H1 (cell line): ENCODE data around the gene CD300C. TPM values are rescaled to one million over a fixed set of nuclear protein-coding genes. Genes with fewer than 3 reads are reported as not detected.

Experiments
- CTCF ChIA-PET: fragments of 300-600 bp; sonication (Branson Sonifier 250); formaldehyde crosslinking; loops from one replicate; lab custom pipeline; 2021; ENCODE audit not compliant: partially characterized antibody; lab: Charles Lee
- POLR2A ChIA-PET: fragments of 300-600 bp; sonication (Branson Sonifier 250); formaldehyde crosslinking; loops from one replicate; lab custom pipeline; 2021; ENCODE audit warnings: inconsistent platforms; ENCODE audit not compliant: partially characterized antibody; lab: Charles Lee
- DNase-seq, 2 experiments: peaks; one replicate each; pipeline versions ENCODE4 v3.0.0 to v3.0.0-alpha.2; 2010 to 2022; ENCODE audit warnings: low spot score in 2 of 2, low read depth in 1 of 2, mixed read lengths in 1 of 2
- FAIRE-seq: peaks from 2 replicates; lab custom pipeline; 2011; peaks lifted over from hg19 to GRCh38; lab: Jason Lieb, UNC
- H2AFZ ChIP-seq: 2 replicates; pipeline ENCODE4 v1.8.1; 2012; ENCODE audit warnings: low read length, inconsistent platforms
- H2AK5ac ChIP-seq: 2 replicates; pipeline ENCODE4 v1.6.1; 2013; ENCODE audit warnings: low read depth, low read length
- H2BK120ac ChIP-seq: replicated peaks from 2 replicates; pipeline ENCODE3; 2013; ENCODE audit warnings: low read depth, low read length, inconsistent platforms
- H2BK12ac ChIP-seq: 2 replicates; pipeline ENCODE4 v1.6.1; 2013; ENCODE audit warnings: low read depth, low read length
- H2BK15ac ChIP-seq: 2 replicates; pipeline ENCODE4 v1.6.1; 2013; ENCODE audit warnings: low read length
- H2BK20ac ChIP-seq: 2 replicates; pipeline ENCODE4 v1.6.1; 2013; ENCODE audit warnings: low read length
- H2BK5ac ChIP-seq: 2 replicates; pipeline ENCODE4 v1.6.1; 2013; ENCODE audit warnings: low read depth, low read length
- H3K14ac ChIP-seq: 2 replicates; pipeline ENCODE4 v1.6.1; 2013; ENCODE audit warnings: inconsistent platforms; ENCODE audit not compliant: insufficient read length
- H3K18ac ChIP-seq: 2 replicates; pipeline ENCODE4 v1.6.1; 2013; ENCODE audit warnings: low read length; ENCODE audit errors: extremely low read depth
- H3K23ac ChIP-seq: 2 replicates; pipeline ENCODE4 v1.6.1; 2013; ENCODE audit warnings: inconsistent platforms; ENCODE audit not compliant: insufficient read length
- H3K23me2 ChIP-seq: 2 replicates; pipeline ENCODE4 v1.6.1; 2013; ENCODE audit warnings: low read depth, low read length
- H3K27ac ChIP-seq: 2 replicates; pipeline ENCODE4 v1.6.1; 2011; ENCODE audit warnings: low read depth, low read length, inconsistent platforms
- H3K27me3 ChIP-seq, 4 experiments: replicated peaks in 1 of 4; 1 replicate in 1 of 4; 2 replicates in 3 of 4; pipeline versions ENCODE4 v1.6.1 to v1.8.1; 2011 to 2013; ENCODE audit warnings: low read length in 3 of 4, mild to moderate bottlenecking in 3 of 4, inconsistent platforms in 2 of 4, mixed read lengths in 2 of 4, moderate library complexity in 1 of 4; ENCODE audit not compliant: control insufficient read depth in 3 of 4, insufficient read depth in 3 of 4; ENCODE audit errors: extremely low read depth in 1 of 4
- H3K36me3 ChIP-seq, 4 experiments: 2 replicates each; pipeline versions ENCODE4 v1.6.1 to v1.8.1; 2011 to 2013; ENCODE audit warnings: mild to moderate bottlenecking in 4 of 4, low read length in 3 of 4, moderate library complexity in 2 of 4, control low read depth in 1 of 4, inconsistent platforms in 1 of 4; ENCODE audit not compliant: insufficient read depth in 4 of 4, control insufficient read depth in 2 of 4
- H3K4ac ChIP-seq: replicated peaks from 2 replicates; pipeline ENCODE3; 2013; ENCODE audit warnings: low read length, low read depth, mixed read lengths, inconsistent platforms; ENCODE audit not compliant: insufficient read length
- H3K4me1 ChIP-seq, 4 experiments: replicated peaks in 1 of 4; 1 replicate in 1 of 4; 2 replicates in 3 of 4; pipeline versions ENCODE4 v1.6.1 to v1.8.1; 2011 to 2013; ENCODE audit warnings: low read length in 3 of 4, inconsistent platforms in 2 of 4, mixed read lengths in 1 of 4; ENCODE audit not compliant: insufficient read depth in 4 of 4, control insufficient read depth in 3 of 4
- H3K4me2 ChIP-seq, 2 experiments: 2 replicates each; pipeline versions ENCODE4 v1.6.1 to v1.8.1; 2011 to 2013; ENCODE audit warnings: low read depth in 2 of 2, low read length in 2 of 2, control low read depth in 1 of 2, inconsistent platforms in 1 of 2, mild to moderate bottlenecking in 1 of 2; ENCODE audit not compliant: insufficient read depth in 1 of 2
- H3K4me3 ChIP-seq, 4 experiments: fragments of 200-600, 300-600 bp in 1 of 4; sonication (generic), shearing (Covaris generic), sonication (Bioruptor Twin) in 1 of 4; 2 replicates each; pipeline versions ENCODE4 v1.5.1 to v1.8.1; 2011 to 2016; ENCODE audit warnings: low read length in 4 of 4, low read depth in 3 of 4, control low read depth in 2 of 4, inconsistent platforms in 2 of 4, mild to moderate bottlenecking in 2 of 4, mixed read lengths in 1 of 4, moderate library complexity in 1 of 4; ENCODE audit not compliant: insufficient read depth in 2 of 4; ENCODE audit errors: extremely low read depth in 1 of 4
- H3K56ac ChIP-seq: replicated peaks from 2 replicates; pipeline ENCODE3; 2013; ENCODE audit warnings: low read depth, mild to moderate bottlenecking, mixed read lengths, low read length, inconsistent platforms; ENCODE audit not compliant: insufficient read length
- H3K79me1 ChIP-seq: 2 replicates; pipeline ENCODE4 v1.6.1; 2013; ENCODE audit warnings: low read depth, low read length, control low read depth
- H3K79me2 ChIP-seq, 2 experiments: 2 replicates each; pipeline versions ENCODE4 v1.6.1 to v1.8.1; 2012 to 2013; ENCODE audit warnings: low read length in 2 of 2, mild to moderate bottlenecking in 2 of 2, inconsistent platforms in 1 of 2; ENCODE audit not compliant: insufficient read depth in 2 of 2, control insufficient read depth in 1 of 2
- H3K9ac ChIP-seq, 4 experiments: replicated peaks in 1 of 4; 1 replicate in 1 of 4; 2 replicates in 3 of 4; pipeline versions ENCODE4 v1.6.1 to v1.8.1; 2011 to 2013; ENCODE audit warnings: low read depth in 3 of 4, low read length in 3 of 4, control low read depth in 2 of 4, mild to moderate bottlenecking in 2 of 4, moderate library complexity in 2 of 4, inconsistent platforms in 1 of 4; ENCODE audit errors: extremely low read depth in 1 of 4
- H3K9me3 ChIP-seq, 2 experiments: 2 replicates each; pipeline versions ENCODE4 v1.6.1 to v1.8.1; 2012 to 2013; ENCODE audit warnings: mild to moderate bottlenecking in 2 of 2, moderate library complexity in 2 of 2, control low read depth in 1 of 2, inconsistent platforms in 1 of 2, low read depth in 1 of 2, low read length in 1 of 2, mixed read lengths in 1 of 2; ENCODE audit not compliant: insufficient read depth in 2 of 2
- H4K20me1 ChIP-seq, 2 experiments: replicated peaks in 1 of 2; 2 replicates each; pipeline versions ENCODE3 to v1.8.1; 2011 to 2013; ENCODE audit warnings: inconsistent platforms in 2 of 2, low read length in 2 of 2, mild to moderate bottlenecking in 1 of 2; ENCODE audit not compliant: insufficient read depth in 2 of 2, control insufficient read depth in 1 of 2
- H4K5ac ChIP-seq: 2 replicates; pipeline ENCODE4 v1.6.1; 2013; ENCODE audit warnings: low read length, low read depth, mixed read lengths, inconsistent platforms; ENCODE audit not compliant: insufficient read length
- H4K8ac ChIP-seq: 2 replicates; pipeline ENCODE4 v1.8.0; 2013; ENCODE audit warnings: mild to moderate bottlenecking, moderate library complexity, low read length, inconsistent platforms; ENCODE audit not compliant: insufficient read depth; ENCODE audit errors: extremely low read depth
- H4K91ac ChIP-seq: replicated peaks from 2 replicates; pipeline ENCODE3; 2013; ENCODE audit warnings: low read length, mixed read lengths, inconsistent platforms; ENCODE audit not compliant: insufficient read length
- MAFK ChIP-seq: IDR thresholded peaks from 2 replicates; pipeline ENCODE4 v1.6.1; 2012; ENCODE audit warnings: low read depth, mild to moderate bottlenecking, improper control_type of control experiment, low read length
- WGBS, 2 experiments: shearing (Covaris generic) in 1 of 2; methylation state at CpG; one replicate each; pipeline versions ENCODE4 v1.1.6 to v1.1.7; 2013 to 2015; ENCODE audit warnings: low lambda C conversion rate in 2 of 2, mixed read lengths in 2 of 2, inconsistent platforms in 1 of 2, low coverage in 1 of 2, missing lambda C conversion rate in 1 of 2; ENCODE audit not compliant: insufficient replicate concordance in 2 of 2, insufficient coverage in 1 of 2, insufficient read length in 1 of 2; ENCODE audit errors: extremely low coverage in 1 of 2, missing lambda C conversion rate in 1 of 2; 5-methylcytosine and 5-hydroxymethylcytosine counted together
- polyA plus RNA-seq, 7 experiments: library from polyadenylated mRNA; depleted of rRNA in 3 of 7; stranded (reverse) in 5 of 7; unstranded in 2 of 7; fragments of >200 nt in 5 of 7; fragments of 200-250 nt in 2 of 7; gene quantifications; 1 replicate in 5 of 7; 2 replicates in 1 of 7; 4 replicates in 1 of 7; pipeline versions ENCODE4 v1.2.1 to v1.2.3, GENCODE V29; 2011 to 2013; ENCODE audit warnings: missing spikeins in 2 of 7, mixed read lengths in 2 of 7
- total RNA-seq: library from RNA; stranded (reverse); fragmentation: NEBNext Ultra II Directional; extraction: Animal tissue kit (Norgen Biotek cat#: 25700); gene quantifications from 2 replicates; pipeline ENCODE4 v1.2.1, GENCODE V29; 2021

The CD300C gene
- total and polyA plus RNA-seq, 2 of the 8 experiments (the other 6 are each of a cell fraction or from before 2014, with no cell fraction given): not detected

- H4K8ac ChIP-seq: no peak overlapping the region
- no peak overlapping the region for H3K23ac ChIP-seq
- ChIA-PET CTCF (interaction anchor here (1.0 to 4.0 kb wide), 3 partner anchors 11 to 176 kb away, joined by 3 to 21 read pairs (median 4); partner anchors contain the start of gene CD300H), POLR2A (no interaction called here)
- no peaks in the 10 kb centered on the region for H3K79me2 ChIP-seq
- H2BK20ac ChIP-seq: no peak overlapping the region
- no peak overlapping the region for H2AFZ ChIP-seq
- H3K27me3 ChIP-seq: peaks cover 0 to 2% (median 0%) of the 10 kb centered on the region in 4 experiments; a peak in 1 of 7 replicates
- no peaks in the 10 kb centered on the region for H3K4me1 ChIP-seq
- WGBS, 2 experiments: 84% methylated on average over 7 of the region's 7 CpGs; no CpG with 5 or more reads in 1 of the 2 experiments
- H3K79me1 ChIP-seq: no peaks in the 10 kb centered on the region
- H3K4ac ChIP-seq: no peak overlapping the region
- no peaks in the 10 kb centered on the region for H3K36me3 ChIP-seq
- H3K9ac ChIP-seq: no peak overlapping the region
- no peak overlapping the region for H4K91ac ChIP-seq
- H3K18ac ChIP-seq: no peak overlapping the region
- H4K5ac ChIP-seq: no peak overlapping the region
- no peak overlapping the region for H3K14ac ChIP-seq
- no peak overlapping the region for H2BK5ac ChIP-seq
- peaks cover 0 to 2% of the 10 kb centered on the region in 2 experiments for H4K20me1 ChIP-seq
- H2BK12ac ChIP-seq: no peak overlapping the region
- no peak overlapping the region for H2BK15ac ChIP-seq
- H3K27ac ChIP-seq: no peak overlapping the region
- H3K4me3 ChIP-seq: no peak overlapping the region
- FAIRE-seq: no peak
- H3K9me3 ChIP-seq: peaks cover 15 to 18% of the 10 kb centered on the region in 2 experiments
- no peak for DNase-seq
- no peak overlapping the region for H3K4me2 ChIP-seq
- H3K23me2 ChIP-seq: no peaks in the 10 kb centered on the region
- H3K56ac ChIP-seq: no peak overlapping the region
- H2BK120ac ChIP-seq: no peak overlapping the region
- no peak overlapping the region for H2AK5ac ChIP-seq
- TF ChIP-seq MAFK: 0 out of 2 replicates have a peak, but pooled peaks have one; percentile 23
These were observed 9.6 kb upstream of the CD300C start for GRCh38 chr17:74555427-74555940.
